Heart right ventricle (tissue), 16 donors: ENCODE measurements around the gene NTN3. TPM values are rescaled to one million over a fixed set of nuclear protein-coding genes. Genes with fewer than 3 reads are reported as not detected.
A peak's percentile ranks its signal among the peaks of the same experiment; 100 is the strongest.

Source experiments
- ATAC-seq, 8 donors: fragments of 200-7000 bp; cut with Tn5 transposase; one replicate each; pipeline ENCODE4 v1.9.1; 2020; ENCODE audit warnings: mild to moderate bottlenecking in 8 of 8, moderate library complexity in 8 of 8, moderate number of reproducible peaks in 1 of 8
- DNase-seq, 2 donors: peaks; one replicate each; pipeline ENCODE4 v3.0.0-alpha.2; 2020
- H3K27ac ChIP-seq, 10 donors: fragments of 200-600 bp; sonication (generic) in 2 of 10; one replicate each; pipeline versions ENCODE4 v1.5.0 to v1.8.0; 2020 to 2022; ENCODE audit warnings: mild to moderate bottlenecking in 3 of 10
- H3K27me3 ChIP-seq, 7 donors: fragments of 200-600 bp; one replicate each; pipeline ENCODE4 v1.8.0; 2021 to 2022; ENCODE audit warnings: mild to moderate bottlenecking in 2 of 7
- H3K36me3 ChIP-seq, 9 donors: fragments of 200-600 bp; sonication (generic) in 1 of 9; one replicate each; pipeline versions ENCODE4 v1.5.0 to v1.8.0; 2020 to 2022; ENCODE audit warnings: mild to moderate bottlenecking in 2 of 9
- H3K4me1 ChIP-seq, 9 donors: fragments of 200-600 bp; sonication (generic) in 1 of 9; one replicate each; pipeline versions ENCODE4 v1.5.0 to v1.8.0; 2020 to 2022; ENCODE audit warnings: mild to moderate bottlenecking in 4 of 9
- H3K4me3 ChIP-seq, 10 donors: fragments of 200-600 bp; sonication (generic) in 2 of 10; one replicate each; pipeline versions ENCODE4 v1.5.0 to v1.8.0; 2020 to 2022; ENCODE audit warnings: mild to moderate bottlenecking in 7 of 10, moderate library complexity in 2 of 10
- H3K9me3 ChIP-seq, 11 donors: fragments of 200-600 bp in 10 of 11; sonication (generic) in 2 of 11; one replicate each; pipeline versions ENCODE4 v1.5.0 to v1.8.0; 2013 to 2022; ENCODE audit warnings: mild to moderate bottlenecking in 2 of 11, control low read depth in 1 of 11, moderate library complexity in 1 of 11
- CTCF ChIP-seq, 9 donors: fragments of 200-600 bp; sonication (generic) in 2 of 9; IDR thresholded peaks; one replicate each; pipeline versions ENCODE4 v1.5.0 to v1.8.0; 2021 to 2022; ENCODE audit warnings: antibody characterized with exemption in 9 of 9, mild to moderate bottlenecking in 5 of 9, moderate library complexity in 1 of 9
- WGBS, 2 donors: extraction: QIAGEN DNeasy Blood & Tissue Kit; methylation state at CpG; one replicate each; pipeline ENCODE4 v1.1.7; 2013; ENCODE audit warnings: inconsistent platforms in 1 of 2; 5-methylcytosine and 5-hydroxymethylcytosine counted together
- intact Hi-C, 10 donors: fragments of 100-400 bp; cut with DNase I; formaldehyde crosslinking; loops; one replicate each; pipeline versions ENCODE4 v1.11.1 to v1.14.2; 2022
- polyA plus RNA-seq, 2 donors: library from polyadenylated mRNA; stranded (reverse); fragments of 200-250 nt; gene quantifications; one replicate each; pipeline ENCODE4 v1.2.3, GENCODE V29; 2013
- total RNA-seq, 10 donors: library from RNA; stranded (reverse); fragmentation: NEBNext Ultra II Directional in 3 of 10; extraction: Animal tissue kit (Norgen Biotek cat#: 25700) in 3 of 10; gene quantifications; one replicate each; pipeline versions ENCODE4 v1.2.1 to v1.2.4, GENCODE V29; 2021 to 2023
- donor health status: Arrhythmogenic right ventricular cardiomyopathy.
- donor health status: ischemic (EF 13 %, LVEDD 7.1; RV severe dilation, severe dysfunction).
- donor health status: healthy with polysubstance abuse.
- donor health status: DM: no; HTN: yes; CAD: no.
- donor health status: DM: no; HTN: no; CAD: no.
- donor health status: ischemic (EF 25% LVEDD 6.9; RV normal size, moderate dysfunction).
- donor health status: ischemic (EF 25% LVEDD 5.7; RV mildly dilated, moderate dysfunction).
- donor health status: healthy.
- donor health status: DM: yes; HTN: yes; CAD: no.
- donor health status: Ischemic cardiomyopathy.
- donor health status: ischemic (EF 35%, LVEDD 5.7; RV mildly dilated, moderate dysfunction).
- donor health status: nonischemic (EF 11% LVEDD 7.7; RV severe dilation, severe dysfunction).
- donor health status: DM: yes; HTN: yes; CAD: no.
- donor health status: PGD.
- donor health status: ischemic (EF 29% LVEDD 5.4; RV normal size, mild dysfunction).
- donor health status: nonischemic (EF 23%, LVEDD 6.1; RV moderate dilation, normal function).

NTN3 gene
- total and polyA plus RNA-seq, 12 donors = 0.12 to 0.18 (median 0.17) TPM; not detected in 9

DNA sequence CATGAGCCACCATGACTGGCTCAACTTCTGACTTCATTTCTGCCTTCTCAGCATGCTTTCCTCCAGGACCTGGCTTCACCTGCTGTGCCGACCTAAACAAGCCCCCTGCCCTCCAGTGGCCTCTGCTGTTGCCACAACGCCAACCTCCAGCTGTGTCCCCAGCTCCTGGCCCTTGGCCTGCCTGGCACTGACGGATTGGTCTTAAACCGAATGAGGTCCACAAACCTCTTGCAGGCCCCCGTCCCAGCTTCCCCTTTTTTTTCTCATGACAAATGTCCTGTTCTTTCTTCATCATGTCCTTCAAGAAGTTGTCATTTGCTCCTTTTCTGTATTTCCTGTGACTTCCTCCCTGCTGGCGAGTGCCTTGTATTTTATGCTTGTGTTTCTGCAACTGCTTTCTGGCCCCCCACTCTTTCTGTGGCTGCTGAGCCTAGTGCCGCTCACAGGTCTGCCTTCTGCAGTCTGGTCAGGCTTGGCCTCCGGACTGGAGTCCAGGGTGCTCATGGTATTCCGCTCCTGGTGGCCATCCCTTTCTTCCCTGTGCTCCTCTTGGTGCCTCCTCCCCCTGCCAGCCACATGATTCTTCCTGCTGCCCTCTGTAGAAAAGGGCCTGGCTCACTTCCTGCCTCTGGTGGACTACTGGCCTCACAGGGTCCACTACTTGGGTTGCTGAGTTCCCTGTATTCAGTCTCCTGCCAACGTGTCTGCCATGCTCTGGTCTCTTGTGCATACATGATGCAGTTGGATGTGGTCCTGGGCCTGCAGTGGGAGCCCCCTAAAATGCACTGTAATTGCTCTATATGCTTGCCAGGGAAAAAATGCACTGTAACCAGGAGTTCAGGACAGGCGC lies 45.5 kb downstream of the NTN3 start:
- Histone ChIP-seq H3K27ac (peak overlapping the region in 8 of 10 donors; percentile 47 to 99 (median 96)), H3K4me3 (peak overlapping the region in 7 of 10 donors; percentile 12 to 100 (median 93)), H3K36me3 (peaks cover 0 to 10% (median 0%) of the 10 kb centered on the region in 9 donors), H3K4me1 (peaks cover 52 to 81% (median 71%) of the 10 kb centered on the region in 9 donors), H3K27me3 (no peaks in the 10 kb centered on the region), H3K9me3 (no peaks in the 10 kb centered on the region)
- 55 to 66% methylated on average over 11 of the region's 11 CpGs for WGBS, 2 donors
- TF ChIP-seq CTCF (IDR thresholded peaks at IDR 0.05) = no peak
- ATAC-seq (no peak), DNase-seq (peak; percentile 14 to 18)
- intact Hi-C loops = no loop called here

DNA sequence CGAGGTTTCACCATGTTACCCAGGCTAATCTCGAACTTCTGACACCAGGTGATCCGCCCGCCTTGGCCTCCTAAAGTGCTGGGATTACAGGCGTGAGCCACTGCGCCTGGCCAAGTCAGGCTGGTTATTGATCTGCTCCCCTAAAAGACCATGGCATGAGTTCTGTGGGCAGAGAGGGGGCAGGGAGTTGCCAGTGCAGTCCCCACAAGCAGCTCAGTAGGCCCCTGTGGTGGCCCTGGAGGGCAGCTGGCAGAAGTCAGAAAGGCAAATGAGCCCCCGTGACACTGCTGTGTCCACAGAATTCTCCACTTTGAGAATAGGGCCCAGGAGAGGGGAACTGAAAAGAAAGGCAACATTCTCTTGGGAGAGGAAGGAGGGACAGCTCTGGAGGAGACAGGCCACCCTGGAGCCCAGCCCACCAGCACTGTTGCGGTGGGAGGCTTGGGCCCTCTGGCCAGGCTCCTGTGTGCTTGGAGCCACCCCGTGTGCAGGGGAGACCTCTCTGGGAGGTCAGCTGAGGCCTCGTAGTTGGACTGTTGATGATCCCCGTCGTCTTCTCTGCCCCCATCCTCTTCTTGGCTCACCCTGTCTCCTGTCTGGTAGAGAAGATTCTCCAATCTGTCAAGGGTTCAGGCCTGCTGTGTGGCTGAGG lies 47.0 kb downstream of the NTN3 start:
- Histone ChIP-seq H3K27ac (peak overlapping the region in 7 of 10 donors; percentile 19 to 91 (median 66)), H3K4me1 (peaks cover 51 to 71% (median 65%) of the 10 kb centered on the region in 9 donors), H3K9me3 (no peaks in the 10 kb centered on the region), H3K36me3 (peaks cover 0 to 25% (median 0%) of the 10 kb centered on the region in 9 donors), H3K27me3 (no peaks in the 10 kb centered on the region), H3K4me3 (peak overlapping the region in 1 of 10 donors; percentile 23)
- intact Hi-C loops = no loop called here
- no peak for ATAC-seq
- no peak for TF ChIP-seq CTCF (IDR thresholded peaks at IDR 0.05)
- DNase-seq = peak in 1 of 2 donors; percentile 8
- 71 to 73% methylated on average over 12 of the region's 12 CpGs for WGBS, 2 donors

DNA sequence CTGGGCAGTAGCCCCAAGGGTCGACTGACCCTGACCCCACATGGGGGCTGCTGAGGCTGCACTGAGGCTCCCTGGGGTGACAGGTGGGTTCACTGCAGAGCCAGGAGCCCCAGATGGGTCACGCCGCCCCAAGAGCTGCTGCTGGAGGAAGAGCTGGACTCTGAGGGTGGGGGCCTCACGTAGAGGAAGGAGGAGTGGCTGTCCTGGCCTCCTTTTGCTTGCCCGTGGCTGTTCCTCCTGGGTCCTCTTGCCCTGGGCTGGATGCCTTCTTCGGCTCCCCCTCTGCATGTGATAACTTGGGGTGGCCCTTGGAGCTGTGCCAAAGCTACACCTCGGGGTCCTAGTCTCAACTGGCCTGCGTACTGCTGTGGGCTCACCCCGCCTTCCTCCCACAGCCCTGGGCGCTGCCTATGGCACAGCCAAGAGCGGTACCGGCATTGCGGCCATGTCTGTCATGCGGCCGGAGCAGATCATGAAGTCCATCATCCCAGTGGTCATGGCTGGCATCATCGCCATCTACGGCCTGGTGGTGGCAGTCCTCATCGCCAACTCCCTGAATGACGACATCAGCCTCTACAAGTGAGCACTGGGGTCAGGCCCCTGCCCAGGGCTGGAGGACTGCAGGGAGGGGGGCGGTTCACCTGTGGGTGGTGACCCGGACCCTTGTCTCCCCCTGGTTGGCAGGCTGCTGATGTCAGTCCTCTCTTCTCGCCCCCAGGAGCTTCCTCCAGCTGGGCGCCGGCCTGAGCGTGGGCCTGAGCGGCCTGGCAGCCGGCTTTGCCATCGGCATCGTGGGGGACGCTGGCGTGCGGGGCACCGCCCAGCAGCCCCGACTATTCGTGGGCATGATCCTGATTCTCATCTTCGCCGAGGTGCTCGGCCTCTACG lies 48.0 kb downstream of the NTN3 start:
- Histone ChIP-seq H3K36me3 (peaks cover 0 to 35% (median 5%) of the 10 kb centered on the region in 9 donors), H3K27ac (peak overlapping the region in 9 of 10 donors; percentile 66 to 91 (median 83)), H3K27me3 (no peaks in the 10 kb centered on the region), H3K9me3 (no peaks in the 10 kb centered on the region), H3K4me3 (peak overlapping the region in 9 of 10 donors; percentile 54 to 74 (median 62)), H3K4me1 (peaks cover 49 to 68% (median 62%) of the 10 kb centered on the region in 9 donors)
- intact Hi-C loops = no loop called here
- DNase-seq (peak in 1 of 2 donors; percentile 16), ATAC-seq (peak in 4 of 8 donors; percentile 0 to 9 (median 2))
- TF ChIP-seq CTCF (IDR thresholded peaks at IDR 0.05) = no peak
- 85% methylated on average over 39 of the region's 39 CpGs for WGBS, 2 donors
